HCT116 (cell line): Measurements from ENCODE around the gene ZNF493.

Experiments
- ELF1 ChIP-seq: IDR thresholded peaks from 2 replicates; pipeline ENCODE4 v1.6.1; 2012; ENCODE audit warnings: low read depth, borderline replicate concordance
- EZH2 ChIP-seq: fragments of 200-600 bp; sonication (generic); IDR thresholded peaks from 2 replicates; pipeline ENCODE4 v1.6.1; 2017; ENCODE audit warnings: antibody characterized with exemption, mixed run types
- EZH2phosphoT487 ChIP-seq: fragments of 200-600 bp; IDR thresholded peaks from 2 replicates; pipeline ENCODE4 v1.6.1; 2018; ENCODE audit warnings: antibody characterized with exemption, borderline replicate concordance
- POLR2A ChIP-seq: IDR thresholded peaks from 2 replicates; pipeline ENCODE4 v1.7.0; 2011; ENCODE audit warnings: borderline replicate concordance; ENCODE audit not compliant: insufficient read depth, insufficient read length; ENCODE audit errors: extremely low read depth
- POLR2AphosphoS5 ChIP-seq: IDR thresholded peaks from 2 replicates; pipeline ENCODE4 v1.6.1; 2011; ENCODE audit warnings: mild to moderate bottlenecking, low read depth, low read length, moderate library complexity
- TCF7L2 ChIP-seq: IDR thresholded peaks from 2 replicates; pipeline ENCODE4 v1.7.0; 2011; ENCODE audit warnings: borderline replicate concordance, inconsistent platforms; ENCODE audit not compliant: insufficient read depth, insufficient read length; ENCODE audit errors: extremely low read depth
- ZNF274 ChIP-seq: fragments of 200-500 bp; sonication (Bioruptor generic); IDR thresholded peaks from 2 replicates; pipeline ENCODE4 v1.6.1; 2014; ENCODE audit warnings: mild to moderate bottlenecking, low read depth, low read length, inconsistent platforms
- TF ChIP-seq, protein P1 (sequence below), 3 experiments: fragments of 200-600 bp in 1 of 3; sonication (generic) in 1 of 3; IDR thresholded peaks in 2 of 3; conservative IDR thresholded peaks in 1 of 3; 2 replicates each; pipeline ENCODE4 v1.5.1; 2012 to 2017; ENCODE audit warnings: low read depth in 2 of 3, low read length in 2 of 3, antibody characterized with exemption in 1 of 3, borderline replicate concordance in 1 of 3, control low read depth in 1 of 3, mild to moderate bottlenecking in 1 of 3, mixed read lengths in 1 of 3, mixed run types in 1 of 3, moderate library complexity in 1 of 3; ENCODE audit not compliant: insufficient read depth in 1 of 3
- TF ChIP-seq, protein P2 (sequence below): IDR thresholded peaks from 2 replicates; pipeline ENCODE4 v1.6.1; 2012

DNA sequence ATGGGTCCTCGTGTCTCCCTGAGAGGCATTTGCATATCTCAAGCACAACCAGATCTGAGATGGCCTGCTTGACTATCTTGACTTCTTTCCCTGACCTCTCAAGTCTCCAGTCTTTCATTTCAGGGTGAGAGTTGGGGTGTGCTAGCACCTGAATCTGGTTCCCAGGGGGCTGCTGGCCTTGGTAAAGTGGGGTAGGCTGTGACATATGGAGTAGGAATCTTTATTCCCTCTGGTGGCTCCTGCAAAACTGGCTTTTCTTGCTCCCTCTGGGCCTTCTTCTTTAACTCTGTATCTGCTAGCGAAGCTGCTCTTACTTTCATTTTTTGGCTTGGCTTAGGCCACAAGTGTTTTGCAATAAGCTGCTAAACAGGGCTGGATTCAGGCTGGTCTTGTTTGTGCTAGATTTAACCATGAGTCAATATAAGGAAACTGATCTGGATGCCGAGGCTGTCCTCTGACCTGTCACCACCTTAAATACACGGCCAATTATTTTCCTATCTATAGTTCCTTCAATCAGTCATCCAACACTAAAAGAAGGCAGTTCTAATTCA, 42.3 kb downstream of the ZNF493 start:
- no peak for TF ChIP-seq EZH2
- TF ChIP-seq ELF1 = no peak
- no peak for TF ChIP-seq POLR2AphosphoS5
- TF ChIP-seq, protein P1, sequence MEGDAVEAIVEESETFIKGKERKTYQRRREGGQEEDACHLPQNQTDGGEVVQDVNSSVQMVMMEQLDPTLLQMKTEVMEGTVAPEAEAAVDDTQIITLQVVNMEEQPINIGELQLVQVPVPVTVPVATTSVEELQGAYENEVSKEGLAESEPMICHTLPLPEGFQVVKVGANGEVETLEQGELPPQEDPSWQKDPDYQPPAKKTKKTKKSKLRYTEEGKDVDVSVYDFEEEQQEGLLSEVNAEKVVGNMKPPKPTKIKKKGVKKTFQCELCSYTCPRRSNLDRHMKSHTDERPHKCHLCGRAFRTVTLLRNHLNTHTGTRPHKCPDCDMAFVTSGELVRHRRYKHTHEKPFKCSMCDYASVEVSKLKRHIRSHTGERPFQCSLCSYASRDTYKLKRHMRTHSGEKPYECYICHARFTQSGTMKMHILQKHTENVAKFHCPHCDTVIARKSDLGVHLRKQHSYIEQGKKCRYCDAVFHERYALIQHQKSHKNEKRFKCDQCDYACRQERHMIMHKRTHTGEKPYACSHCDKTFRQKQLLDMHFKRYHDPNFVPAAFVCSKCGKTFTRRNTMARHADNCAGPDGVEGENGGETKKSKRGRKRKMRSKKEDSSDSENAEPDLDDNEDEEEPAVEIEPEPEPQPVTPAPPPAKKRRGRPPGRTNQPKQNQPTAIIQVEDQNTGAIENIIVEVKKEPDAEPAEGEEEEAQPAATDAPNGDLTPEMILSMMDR (IDR thresholded peaks at IDR 0.05 in 2 of 3, conservative IDR thresholded peaks at IDR 0.05 in 1 of 3; ENCODE audit: borderline replicate concordance in 1 of 3, insufficient read depth in 1 of 3, low read depth in 2 of 3, low read length in 2 of 3) = no peak
- no peak for TF ChIP-seq ZNF274
- TF ChIP-seq POLR2A = no peak
- no peak for TF ChIP-seq EZH2phosphoT487
- TF ChIP-seq, protein P2, sequence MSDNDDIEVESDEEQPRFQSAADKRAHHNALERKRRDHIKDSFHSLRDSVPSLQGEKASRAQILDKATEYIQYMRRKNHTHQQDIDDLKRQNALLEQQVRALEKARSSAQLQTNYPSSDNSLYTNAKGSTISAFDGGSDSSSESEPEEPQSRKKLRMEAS = no peak
- TF ChIP-seq TCF7L2 = no peak
